AG09319 (cell line): Measurements from ENCODE around the gene FANCI.

Source experiments
- DNase-seq: peaks from one replicate; pipeline ENCODE4 v3.0.0-alpha.2; 2010; ENCODE audit warnings: low read depth; ENCODE audit errors: extremely low read depth
- CTCF ChIP-seq: IDR thresholded peaks from 2 replicates; pipeline ENCODE4 v1.5.1; 2011; ENCODE audit warnings: low read depth, mild to moderate bottlenecking, inconsistent platforms, low read length, moderate library complexity

FANCI gene

GRCh38 chr15:89307046-89307587 lies 63.3 kb downstream of the FANCI start:
- DNase-seq: no peak
- no peak for TF ChIP-seq CTCF

GRCh38 chr15:89307791-89308190 lies 64.0 kb downstream of the FANCI start:
- DNase-seq: peak; percentile 20
- no peak for TF ChIP-seq CTCF

GRCh38 chr15:89308236-89308635 lies 64.5 kb downstream of the FANCI start:
- TF ChIP-seq CTCF: no peak
- no peak for DNase-seq

- TF ChIP-seq CTCF: no peak
- DNase-seq: no peak
These were observed 66.2 kb downstream of the FANCI start for GRCh38 chr15:89309993-89310392.

- DNase-seq: no peak
- no peak for TF ChIP-seq CTCF
These were observed 71.7 kb downstream of the FANCI start for GRCh38 chr15:89315375-89315929.

GRCh38 chr15:89316504-89316903 lies 72.7 kb downstream of the FANCI start:
- no peak for DNase-seq

More at GRCh38 chr15:89316504-89316903, 72.7 kb downstream of the FANCI start:
- no peak for TF ChIP-seq CTCF
